HG02840 (cell line): ENCODE results near the gene PIAS3.
"Not testable (repeated sequence)": the region's sequence is repeated elsewhere in the genome, so short reads cannot be mapped to it uniquely, and the experiment has no call there.

Experiments
- ATAC-seq: cut with Tn5 transposase; IDR thresholded peaks from one replicate; pipeline ENCODE4 v1.9.1; 2021; ENCODE audit warnings: mild to moderate bottlenecking, moderate library complexity, moderate number of reproducible peaks; ENCODE audit not compliant: unreplicated experiment, low FRiP score

Gene PIAS3

DNA sequence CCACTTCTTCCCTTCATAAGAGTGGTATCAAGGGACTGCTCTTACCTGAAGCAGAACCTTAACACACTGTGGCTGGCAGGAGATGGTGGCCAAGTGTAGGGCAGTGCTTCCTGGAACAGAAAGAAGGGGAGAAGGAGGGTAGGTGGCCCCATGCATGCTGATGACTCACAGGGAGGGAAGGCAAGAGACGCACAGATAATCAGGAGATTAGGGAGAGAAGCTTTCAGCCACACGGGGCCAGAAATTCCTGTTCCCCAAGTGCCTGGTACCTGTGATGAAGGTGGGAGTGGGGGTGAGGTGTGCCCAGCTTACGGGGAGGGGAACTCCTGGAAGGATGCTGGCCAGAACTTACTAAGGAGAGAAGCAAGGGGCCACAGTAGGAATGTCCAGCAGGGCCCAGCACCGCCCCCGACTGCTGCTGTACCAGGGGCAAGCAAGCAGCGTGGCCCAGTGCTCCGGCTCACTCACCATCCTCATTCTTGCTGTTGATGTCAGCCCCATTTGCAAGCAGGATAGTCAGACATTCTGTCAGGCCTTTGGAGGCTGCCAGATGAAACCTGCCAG lies 19.1 kb upstream of the PIAS3 start:
- ATAC-seq: no peak

- no peak for ATAC-seq
Observed at GRCh38 chr1:145874646-145875045, 15.8 kb upstream of the PIAS3 start.

DNA sequence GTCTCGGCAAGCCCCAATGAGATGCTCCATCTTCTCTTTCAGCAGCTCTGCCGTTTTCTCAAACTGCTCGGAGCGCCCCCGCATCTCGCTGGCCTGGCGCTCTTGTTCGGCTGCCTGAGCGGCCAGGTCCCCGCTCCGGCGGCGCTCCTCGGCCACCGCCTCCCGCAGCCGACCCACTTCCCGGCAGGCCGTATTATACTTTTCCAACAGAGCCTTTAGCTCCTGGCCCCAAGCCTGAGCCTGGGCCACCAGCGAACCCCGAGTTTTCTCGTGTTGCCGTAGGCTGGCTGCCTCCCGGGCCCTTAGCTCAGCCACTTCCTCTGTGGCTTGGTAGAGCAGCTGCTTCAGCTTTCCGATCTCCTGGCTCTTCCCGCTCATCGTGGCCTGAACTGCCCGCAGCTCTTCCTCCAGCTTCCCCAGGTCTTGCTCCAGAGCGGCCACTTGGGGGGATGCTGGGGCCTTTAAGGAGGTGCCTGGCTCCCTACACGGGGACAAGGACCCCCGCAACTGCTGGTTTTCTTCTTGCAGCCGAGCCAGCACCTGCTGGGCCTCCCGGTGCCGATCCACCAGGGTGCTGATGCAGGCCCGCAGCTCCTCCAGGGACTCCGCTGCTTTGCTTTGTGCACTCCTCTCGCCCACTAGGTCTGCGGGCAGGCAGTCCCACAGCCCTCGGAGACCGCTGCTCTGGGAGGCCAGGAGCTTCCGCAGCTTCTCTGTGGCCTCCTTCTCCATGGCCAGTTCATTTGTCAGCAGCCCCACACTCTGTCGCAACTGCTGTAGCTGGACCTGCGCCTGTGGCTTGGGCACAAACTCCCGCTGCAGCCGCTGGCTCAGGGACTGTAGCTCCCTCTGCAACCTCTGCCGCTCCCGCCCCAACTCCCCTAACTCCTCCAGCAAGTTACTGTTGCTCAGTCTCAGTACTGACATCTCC lies 13.4 kb upstream of the PIAS3 start:
- no peak for ATAC-seq

GRCh38 chr1:145868232-145868631 lies 9.4 kb upstream of the PIAS3 start:
- no peak for ATAC-seq

GRCh38 chr1:145863282-145864018 lies 4.6 kb upstream of the PIAS3 start:
- no peak for ATAC-seq

DNA sequence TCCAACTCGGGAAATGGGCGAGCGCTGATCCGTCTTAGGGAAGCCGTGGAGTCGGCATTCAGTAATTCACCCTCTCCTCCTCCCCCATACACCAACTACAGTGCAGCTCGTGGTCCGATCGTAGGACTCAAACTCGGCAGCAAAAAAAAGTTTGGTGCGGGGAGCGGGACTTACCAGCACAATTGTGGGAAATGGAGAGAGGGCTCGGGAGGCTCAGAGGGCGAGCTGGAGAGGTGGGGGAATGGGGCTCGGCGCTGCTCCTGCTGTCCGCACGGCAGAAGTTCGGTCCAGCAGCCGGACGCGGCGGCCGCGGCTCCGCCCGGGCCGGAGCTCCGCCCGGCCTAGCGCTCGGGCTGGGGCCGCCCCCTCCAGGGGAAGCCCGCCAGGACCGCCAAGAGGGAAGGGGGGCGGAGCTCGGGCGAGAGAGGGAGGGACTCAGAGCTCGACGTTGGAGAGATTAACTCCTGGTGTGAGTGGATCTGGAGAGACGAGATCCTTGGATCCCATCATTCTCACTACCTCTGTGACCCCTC lies 676 bp upstream of the PIAS3 start:
- peak; percentile 54 for ATAC-seq

GRCh38 chr1:145858238-145858900 lies 512 bp downstream of the PIAS3 start:
- ATAC-seq: peak; percentile 8

- ATAC-seq: no peak
Observed at GRCh38 chr1:145857170-145857569, 1.7 kb downstream of the PIAS3 start.

- ATAC-seq: no peak
Observed at GRCh38 chr1:145855426-145855948, 3.4 kb downstream of the PIAS3 start.

GRCh38 chr1:145849356-145850160 lies 9.3 kb downstream of the PIAS3 start:
- no peak for ATAC-seq

DNA sequence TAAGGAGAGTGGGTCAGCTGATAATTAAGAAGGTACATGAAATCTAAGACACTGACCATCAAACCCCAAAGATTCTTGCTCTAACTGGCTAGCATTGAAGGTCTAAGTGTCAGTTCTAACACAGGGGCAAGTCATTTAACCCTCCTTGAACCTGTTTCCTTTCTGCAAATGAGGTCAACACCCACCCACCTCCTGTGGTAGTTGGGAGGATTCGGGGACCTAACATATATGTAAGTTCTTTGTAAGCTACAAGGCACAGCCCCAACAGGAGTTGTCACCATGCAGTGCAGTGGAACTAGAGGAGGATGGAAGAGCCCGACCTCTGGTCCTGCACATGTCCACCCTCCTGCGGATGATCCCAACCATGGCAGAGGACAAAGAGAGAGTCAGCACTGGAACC lies 11.1 kb downstream of the PIAS3 start:
- no peak for ATAC-seq

DNA sequence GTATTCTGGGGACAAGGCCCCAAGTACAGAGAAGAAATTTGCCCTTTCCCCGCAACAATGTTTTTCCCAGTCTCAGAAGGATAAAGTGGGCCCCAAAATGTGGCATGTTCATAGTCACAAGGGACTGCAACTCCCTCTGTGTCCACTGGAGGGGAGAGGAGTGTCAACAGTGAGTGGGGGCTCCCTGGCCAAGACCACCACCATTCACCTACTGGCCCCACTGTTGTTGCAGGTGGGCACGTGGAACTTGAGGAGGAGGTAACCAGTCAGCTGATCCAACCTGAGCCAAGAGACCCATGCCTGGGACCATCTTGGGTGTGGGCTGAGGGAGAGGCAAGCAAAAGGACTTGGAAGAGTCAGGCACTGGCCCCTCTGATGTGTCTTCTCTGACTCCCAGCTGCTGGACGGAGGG lies 12.7 kb downstream of the PIAS3 start:
- no peak for ATAC-seq

DNA sequence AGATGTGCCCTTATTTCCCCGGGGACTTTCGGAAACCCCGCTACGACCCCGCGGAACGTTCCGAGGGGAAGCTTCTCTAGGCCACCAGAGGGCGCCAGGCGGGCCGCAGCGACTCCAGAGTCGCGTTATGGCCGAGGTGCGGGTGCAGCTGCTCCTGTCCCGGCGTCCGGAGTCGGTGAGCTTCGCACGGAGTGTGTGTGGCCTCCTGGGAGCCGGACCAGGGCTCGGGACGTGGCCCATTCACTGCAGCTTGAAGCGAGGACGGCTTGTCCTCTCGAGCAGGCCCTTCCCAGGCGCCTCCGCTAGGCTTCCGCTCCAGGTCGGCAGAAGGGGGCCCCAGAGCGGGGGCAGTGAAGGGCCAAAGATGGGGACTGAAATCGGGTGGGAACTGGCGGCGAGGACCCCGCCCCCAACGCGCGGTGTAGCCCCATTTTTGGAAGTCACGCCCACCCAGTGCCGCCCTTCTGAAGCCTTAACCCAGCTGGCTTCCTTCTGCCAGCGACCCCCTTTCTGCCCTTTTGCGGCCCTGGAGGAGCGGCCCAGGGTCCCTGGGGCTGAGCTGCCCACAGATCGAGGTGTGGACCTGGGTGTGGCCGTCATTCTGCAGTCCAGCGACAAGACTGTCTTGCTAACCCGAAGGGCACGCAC lies 13.2 kb downstream of the PIAS3 start, which contains the start of gene NUDT17:
NUDT17 (plus strand) TSS at position 117 of the 648 bp plus-strand sequence; CDS start at position 128, 11 bp downstream.
- ATAC-seq: peak; percentile 61

GRCh38 chr1:145845144-145845513 lies 13.8 kb downstream of the PIAS3 start:
- ATAC-seq: peak; percentile 45

DNA sequence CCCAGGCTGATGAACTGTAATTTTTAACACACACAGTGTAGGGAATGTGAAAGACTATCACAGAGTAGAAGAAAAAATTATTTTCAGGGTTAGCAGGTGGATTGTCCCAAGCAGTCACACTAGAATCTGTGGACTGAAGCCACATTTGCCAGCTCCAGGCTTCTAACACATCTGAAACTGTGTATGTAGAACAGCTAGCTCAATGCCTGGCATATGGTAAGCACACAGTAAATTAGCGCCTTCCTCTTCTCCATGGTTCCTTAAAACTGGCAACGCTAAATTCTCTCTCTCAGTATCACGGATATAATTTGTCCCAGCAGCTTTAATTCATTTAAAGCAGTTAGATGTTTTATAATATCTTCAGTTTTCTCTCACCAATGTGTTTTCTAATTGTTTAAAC lies 15.8 kb downstream of the PIAS3 start:
- no peak for ATAC-seq

- no peak for ATAC-seq
Observed at GRCh38 chr1:145837656-145838055, 21.2 kb downstream of the PIAS3 start.

DNA sequence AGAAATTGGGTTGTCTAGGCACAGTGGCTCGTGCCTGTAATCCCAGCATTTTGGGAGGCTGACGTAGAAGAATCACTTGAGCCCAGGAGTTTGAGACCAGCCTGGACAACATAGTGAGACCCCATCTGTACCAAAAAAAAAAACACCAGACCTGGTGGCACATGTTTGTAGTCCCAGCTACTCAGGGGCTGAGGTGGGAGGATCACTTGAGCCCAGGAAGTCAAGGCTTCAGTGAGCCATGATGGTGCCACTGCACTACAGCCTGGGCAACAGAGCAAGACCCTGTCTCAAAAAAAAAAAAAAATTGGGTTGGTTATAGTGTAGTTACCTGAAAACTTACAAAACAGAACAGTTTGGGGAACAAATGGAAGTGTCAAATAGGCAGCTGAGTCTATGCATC lies 28.1 kb downstream of the PIAS3 start:
- ATAC-seq: not testable (repeated sequence)

DNA sequence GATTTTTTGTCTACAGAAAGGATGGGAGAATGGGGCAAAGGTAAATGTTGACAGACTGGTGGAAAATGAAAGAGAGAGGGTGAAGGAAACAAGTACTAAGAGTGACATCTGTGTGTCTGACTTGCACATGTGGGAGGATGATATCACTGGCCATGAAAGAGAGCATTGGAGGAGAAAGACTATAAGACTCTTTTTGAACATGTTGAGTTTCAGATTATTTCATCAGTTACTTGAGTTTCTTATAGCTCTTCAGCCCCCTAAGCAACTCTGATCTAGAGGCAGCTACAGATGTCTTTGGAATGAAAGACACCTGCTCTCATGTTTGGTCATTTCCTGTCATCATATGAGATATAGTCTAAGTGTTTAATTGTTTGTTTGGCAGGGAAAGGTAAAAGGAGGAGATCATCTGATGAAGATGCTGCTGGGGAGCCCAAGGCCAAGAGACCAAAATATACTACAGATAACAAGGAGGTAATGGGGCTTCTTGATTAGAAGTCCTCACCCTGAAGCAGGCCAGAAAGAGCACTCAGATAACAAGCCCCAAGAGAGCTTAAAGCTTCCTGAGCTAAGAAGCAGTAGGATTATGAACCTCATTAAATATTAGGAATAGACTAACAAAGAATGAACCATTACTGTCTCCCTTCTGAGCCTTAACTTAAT lies 30.4 kb downstream of the PIAS3 start:
- no peak for ATAC-seq
